GM19099 (cell line): ENCODE measurements around the gene BTBD9.

ENCODE experiments used
- POLR2A ChIP-seq: IDR thresholded peaks from 3 replicates; pipeline ENCODE4 v1.6.1; 2011; ENCODE audit warnings: low read depth; ENCODE audit not compliant: insufficient read length; ENCODE audit errors: extremely low read depth

BTBD9 gene

DNA sequence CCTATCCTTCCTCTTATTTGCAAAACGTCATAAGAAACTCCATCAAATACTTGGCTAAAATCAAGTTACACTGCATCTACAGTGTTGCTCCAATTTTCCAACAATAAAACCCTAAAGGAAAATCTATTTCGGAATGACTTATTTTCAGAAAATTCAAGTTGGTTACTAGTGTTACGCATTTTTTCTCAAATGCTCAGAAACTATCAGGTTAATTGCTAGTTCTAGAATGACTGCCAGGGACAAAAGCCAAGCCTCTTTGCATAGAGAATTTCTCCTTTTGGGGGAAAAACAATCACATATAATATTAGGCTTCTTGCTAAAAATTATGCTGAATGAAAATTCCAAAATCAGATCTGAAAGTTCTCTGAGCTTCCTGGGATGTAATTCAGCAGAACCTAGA is 210.2 kb downstream of the BTBD9 start:
- TF ChIP-seq POLR2A: no peak

DNA sequence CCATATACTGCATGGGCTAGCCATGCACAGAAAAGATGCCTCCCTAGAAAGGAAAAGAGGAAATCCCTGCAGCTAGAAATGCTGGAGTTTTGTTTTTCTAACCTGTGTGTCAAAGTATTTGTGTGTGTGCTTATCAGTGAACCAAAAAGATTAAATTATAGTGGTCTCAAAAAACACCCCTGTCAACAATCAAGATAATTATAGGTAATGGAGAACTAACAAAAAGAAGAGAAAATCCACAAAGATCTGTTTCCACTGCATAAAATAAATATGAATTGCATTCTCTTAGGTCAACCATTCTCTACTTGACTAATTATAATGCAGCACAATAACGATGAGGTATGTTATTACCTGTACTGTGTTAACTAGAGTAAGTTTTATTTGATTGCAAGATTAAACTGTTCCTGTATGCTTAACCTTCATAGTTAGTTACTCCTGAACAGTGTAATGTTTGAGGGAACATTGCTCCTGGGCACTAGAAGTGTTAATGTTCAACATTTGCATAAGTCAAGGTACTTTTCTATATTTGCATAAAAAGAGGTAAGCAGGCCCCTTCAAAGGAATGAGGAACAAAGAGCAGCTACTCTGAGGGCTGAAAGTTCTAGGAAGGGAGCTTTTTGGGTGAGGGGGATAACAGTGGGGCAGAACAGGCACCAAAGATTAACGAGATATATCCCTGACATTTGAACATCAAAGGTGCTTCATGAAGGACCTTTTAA is 212.1 kb downstream of the BTBD9 start:
- TF ChIP-seq POLR2A: no peak

DNA sequence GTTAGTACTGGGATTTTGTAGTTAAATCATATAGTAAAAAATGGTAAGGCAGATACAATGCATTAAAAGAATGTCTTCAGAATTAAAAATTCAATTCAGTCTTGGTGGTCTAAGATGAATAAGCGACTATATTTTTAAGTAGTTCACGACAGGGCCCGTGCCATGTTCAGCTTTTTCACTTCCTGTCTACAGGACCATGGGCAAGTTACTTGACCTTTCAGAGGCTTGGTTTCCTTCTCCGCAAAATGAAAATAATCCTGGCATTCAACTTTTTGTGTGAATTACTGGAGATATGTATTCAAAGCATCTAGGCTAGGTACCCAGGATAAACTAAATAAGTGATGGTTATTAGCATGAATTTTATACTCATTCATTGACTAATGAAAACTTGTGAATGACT is 216.0 kb downstream of the BTBD9 start:
- TF ChIP-seq POLR2A: no peak

DNA sequence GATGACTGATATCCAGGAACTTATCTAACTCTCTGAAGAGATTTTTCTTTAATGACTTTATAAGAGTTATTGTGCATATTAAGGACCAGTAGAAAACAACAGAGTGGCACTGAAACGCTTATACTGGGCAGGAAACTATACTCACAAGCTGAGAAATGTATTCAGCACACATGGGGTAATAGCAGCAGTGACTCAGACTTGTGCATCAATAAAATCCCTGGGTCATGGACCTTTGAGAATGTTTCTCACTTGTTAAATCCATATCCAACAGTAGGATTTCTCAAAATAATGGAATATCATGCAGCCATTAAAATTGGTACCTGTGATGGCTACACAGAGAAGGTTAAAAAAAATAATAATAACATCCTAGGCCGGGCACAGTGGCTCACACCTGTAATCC is 219.5 kb downstream of the BTBD9 start:
- TF ChIP-seq POLR2A: no peak

GRCh38 chr6:38417521-38417920 is 222.2 kb downstream of the BTBD9 start:
- TF ChIP-seq POLR2A: no peak

DNA sequence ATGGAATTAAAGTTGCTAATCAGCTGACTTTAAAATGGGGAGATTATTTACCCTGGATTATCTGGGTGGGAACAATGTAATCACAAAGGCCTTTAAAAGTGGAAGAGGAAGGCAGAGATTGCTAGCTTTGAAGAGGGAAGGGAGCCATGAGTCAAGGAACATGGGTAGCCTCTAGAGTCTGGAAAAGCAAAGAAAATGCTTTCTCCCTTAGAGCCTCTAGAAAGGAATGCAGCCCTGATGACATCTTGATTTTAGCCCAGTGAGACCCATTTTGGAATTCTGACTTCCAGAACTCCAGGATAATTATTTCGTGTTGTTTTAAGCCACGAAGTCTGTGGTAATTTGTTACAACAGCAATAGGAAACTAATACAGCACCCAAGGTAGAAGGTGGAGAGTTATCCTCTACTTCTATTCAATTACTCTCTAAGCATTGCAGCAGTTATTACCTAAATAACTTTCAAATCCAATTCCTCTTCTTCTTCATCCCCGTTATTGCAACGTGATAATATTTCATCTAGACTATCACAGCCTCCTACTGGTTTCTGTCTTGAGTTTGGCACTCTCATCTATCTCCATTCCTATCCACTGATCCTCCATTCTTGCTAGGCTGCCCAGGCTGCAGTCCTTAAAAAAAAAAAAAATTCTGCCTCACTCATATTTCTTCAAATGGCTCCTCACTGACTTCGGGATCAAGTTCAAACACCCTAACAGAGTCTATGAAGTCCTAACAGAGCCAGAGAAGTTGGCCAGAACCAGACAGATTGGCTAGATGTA is 224.3 kb downstream of the BTBD9 start:
- TF ChIP-seq POLR2A: no peak

DNA sequence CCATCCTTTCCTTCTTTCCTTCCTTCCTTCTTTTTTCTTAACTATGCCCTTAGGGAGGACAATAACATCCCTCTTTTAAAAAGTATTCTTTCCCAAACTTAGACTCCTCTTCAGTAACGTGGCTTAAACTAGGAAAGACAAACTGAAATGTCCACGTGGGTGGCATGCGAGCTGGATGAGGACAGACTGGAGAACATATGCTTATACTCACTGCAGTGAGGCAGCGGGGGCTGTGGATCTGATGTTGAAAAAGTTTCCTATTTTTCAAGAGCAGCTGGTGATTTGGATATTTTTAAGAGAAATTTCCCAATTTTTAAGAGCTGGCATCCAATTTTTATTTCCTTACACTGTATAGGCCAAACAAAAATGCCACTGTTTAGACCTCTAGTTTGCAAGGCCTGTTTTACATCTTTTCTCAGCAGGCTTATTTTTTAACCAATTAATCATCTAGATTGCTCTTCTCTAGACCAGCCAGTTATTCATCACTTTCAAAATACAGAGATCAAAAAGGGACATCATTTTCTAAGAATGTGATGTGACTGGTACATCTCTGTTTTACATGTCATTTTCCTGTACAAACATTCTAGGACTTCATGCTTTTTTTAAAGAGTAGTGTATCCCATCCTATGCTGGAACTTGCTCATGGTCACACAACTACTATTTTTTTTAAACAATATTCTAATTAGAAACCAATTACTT is 226.5 kb downstream of the BTBD9 start:
- no peak for TF ChIP-seq POLR2A

GRCh38 chr6:38407192-38407591 is 232.5 kb downstream of the BTBD9 start:
- no peak for TF ChIP-seq POLR2A

GRCh38 chr6:38406096-38406495 is 233.6 kb downstream of the BTBD9 start:
- no peak for TF ChIP-seq POLR2A

GRCh38 chr6:38404900-38405556 is 234.7 kb downstream of the BTBD9 start:
- TF ChIP-seq POLR2A: no peak

DNA sequence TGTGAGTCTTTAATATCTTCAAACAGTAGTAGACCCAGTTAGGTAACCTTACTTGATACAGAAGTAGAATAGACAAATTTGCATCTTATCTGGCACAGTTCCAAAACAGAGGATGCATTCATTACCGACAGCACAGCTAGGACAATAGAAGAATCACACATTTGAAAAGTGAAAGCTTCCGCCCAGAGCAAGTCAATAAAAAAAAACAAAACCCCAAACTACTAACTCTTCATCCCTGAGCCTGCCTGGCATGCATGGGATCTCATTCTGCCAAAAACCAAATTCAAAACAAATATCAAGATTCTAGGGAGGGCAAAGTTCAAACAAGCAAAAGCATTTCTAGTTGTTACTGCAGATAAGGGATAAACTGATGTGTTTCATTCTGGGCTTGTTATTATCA is 235.4 kb downstream of the BTBD9 start:
- no peak for TF ChIP-seq POLR2A

DNA sequence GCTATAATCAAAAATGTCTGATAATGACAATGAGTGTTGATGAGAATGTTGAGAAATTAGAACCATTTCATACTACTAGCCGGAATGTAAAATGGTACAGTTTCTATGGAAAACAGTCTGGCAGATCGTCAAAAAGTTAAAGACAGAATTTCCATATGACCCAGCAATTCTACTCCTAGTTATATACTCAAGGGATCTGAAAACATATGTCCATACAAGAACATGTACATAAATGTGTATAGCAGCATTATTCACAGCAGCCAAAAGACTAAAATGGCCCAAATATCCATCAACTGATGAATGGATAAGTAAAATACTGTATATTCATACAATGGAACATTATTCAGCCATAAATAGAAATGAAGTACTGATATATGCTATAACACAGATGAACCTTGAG is 236.2 kb downstream of the BTBD9 start:
- no peak for TF ChIP-seq POLR2A

GRCh38 chr6:38400764-38401163 is 239.0 kb downstream of the BTBD9 start:
- no peak for TF ChIP-seq POLR2A

DNA sequence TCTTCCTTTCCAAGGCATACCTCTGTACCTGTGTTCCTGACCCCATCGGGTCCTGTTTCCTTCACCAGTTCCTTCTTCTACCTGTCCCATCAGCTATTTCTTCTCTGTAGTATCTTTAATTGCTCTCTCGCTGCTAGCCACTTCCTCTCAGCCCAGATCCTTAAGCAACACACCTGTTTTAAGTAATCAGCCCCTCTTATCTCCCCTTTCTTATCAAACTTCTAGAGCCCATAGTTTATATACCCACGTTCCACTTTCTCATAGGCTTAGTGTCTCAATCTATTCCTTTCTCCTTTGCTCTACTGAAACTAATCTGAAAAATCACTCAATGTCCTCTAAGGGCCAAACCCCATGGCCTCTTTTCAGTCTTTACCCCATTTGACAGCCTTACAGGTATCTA is 239.6 kb downstream of the BTBD9 start:
- no peak for TF ChIP-seq POLR2A

DNA sequence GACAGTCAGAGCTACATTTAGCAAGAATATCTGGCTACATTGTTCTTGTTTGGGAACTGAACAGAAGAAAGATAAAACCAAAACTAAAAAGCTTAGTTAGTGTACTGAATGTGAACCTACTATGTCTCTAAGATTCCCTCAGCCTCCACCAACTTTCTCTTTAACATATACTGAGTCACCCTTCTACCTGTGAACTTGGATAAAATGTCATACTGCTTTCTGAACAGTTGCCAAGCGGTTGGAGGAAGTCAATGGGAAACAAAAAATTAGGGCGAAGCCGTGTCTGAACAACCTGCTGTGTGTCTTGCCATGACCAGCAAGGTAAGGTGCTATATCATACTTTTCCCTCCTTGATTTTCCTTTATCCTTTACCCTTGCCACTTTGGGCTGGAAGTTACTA is 243.5 kb downstream of the BTBD9 start:
- no peak for TF ChIP-seq POLR2A
